Motor neuron (in vitro differentiated cells): ENCODE data around the gene RABGEF1. TPM values are rescaled to one million over a fixed set of nuclear protein-coding genes. Genes with fewer than 3 reads are reported as not detected.
"Not testable (repeated sequence)": the region's sequence is repeated elsewhere in the genome, so short reads cannot be mapped to it uniquely, and the experiment has no call there.

Experiments used
- ATAC-seq, 8 experiments: fragments of 200-7000 bp; cut with Tn5 transposase; replicated peaks in 6 of 8; 2 replicates each; pipeline ENCODE4 v1.8.0; 2021; ENCODE audit warnings: mild to moderate bottlenecking in 8 of 8, moderate library complexity in 8 of 8
- H3K27ac ChIP-seq, 2 donors: fragments of 250-450 bp; sonication (Bioruptor Pico); 2 replicates each; pipeline ENCODE4 v1.9.0; 2021; ENCODE audit warnings: antibody characterized with exemption in 2 of 2, mild to moderate bottlenecking in 2 of 2, moderate library complexity in 1 of 2
- H3K4me1 ChIP-seq, 2 donors: fragments of 250-450 bp; sonication (Bioruptor Pico); replicated peaks in 1 of 2; 2 replicates each; pipeline ENCODE4 v1.6.1; 2021; ENCODE audit warnings: antibody characterized with exemption in 2 of 2, mild to moderate bottlenecking in 2 of 2, moderate library complexity in 1 of 2
- H3K4me3 ChIP-seq, 5 donors: fragments of 250-450 bp; sonication (Bioruptor Pico); 2 replicates each; pipeline ENCODE4 v1.9.0; 2021; ENCODE audit warnings: antibody characterized with exemption in 5 of 5, mild to moderate bottlenecking in 5 of 5, moderate library complexity in 4 of 5
- WGBS, 10 experiments: fragments of 450-650 bp; shearing (Covaris generic); methylation state at CpG; one replicate each; pipeline ENCODE4 v1.0.0; 2022; 5-methylcytosine and 5-hydroxymethylcytosine counted together
- in situ Hi-C, 9 experiments: fragments of 400-800 bp; cut with MboI; loops; one replicate each; pipeline ENCODE4 v1.15.0; 2021; ENCODE audit warnings: low sequenced_read_pairs in 9 of 9, low pct_unique_long_range_greater_than_20kb in 2 of 9; ENCODE audit not compliant: unreplicated experiment in 9 of 9
- total RNA-seq, 8 experiments: library from RNA; unstranded; fragments of 300-600 nt; gene quantifications; 2 replicates each; pipeline versions ENCODE4 v1.2.3 to v1.2.4, GENCODE V29; 2022

RABGEF1 gene
- total RNA-seq, 8 experiments from 2014 or later = 12.9 to 34.6 (median 20.7) TPM

DNA sequence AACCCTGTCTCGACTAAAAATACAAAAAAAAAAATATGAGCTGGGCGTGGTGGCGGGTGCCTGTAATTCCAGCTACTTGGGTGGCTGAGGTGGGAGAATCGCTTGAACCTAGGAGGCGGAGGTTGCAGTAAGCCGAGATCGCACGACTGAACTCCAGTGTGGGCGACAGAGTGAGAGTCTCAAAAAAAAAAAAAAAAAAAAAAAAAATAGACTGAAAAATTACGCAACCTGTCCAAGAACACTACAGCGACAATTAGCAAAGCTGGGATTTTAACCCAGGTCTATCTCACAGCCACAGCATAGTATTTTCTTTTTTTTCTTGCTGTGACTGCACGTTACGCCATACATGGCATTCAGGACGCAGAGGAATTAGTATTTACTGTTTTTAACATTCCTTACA, 1.1 kb upstream of the RABGEF1 start:
- Histone ChIP-seq H3K4me3 (peak overlapping the region; percentile 56 to 95 (median 67)), H3K4me1 (peaks cover 9 to 14% of the 10 kb centered on the region in 2 donors), H3K27ac (peak overlapping the region in 1 of 2 donors; percentile 83)
- no peak for ATAC-seq
- WGBS, 10 experiments = 58 to 94% (median 85%) methylated on average over 2 to 12 of the region's 14 CpGs
- in situ Hi-C loops = no loop called here

DNA sequence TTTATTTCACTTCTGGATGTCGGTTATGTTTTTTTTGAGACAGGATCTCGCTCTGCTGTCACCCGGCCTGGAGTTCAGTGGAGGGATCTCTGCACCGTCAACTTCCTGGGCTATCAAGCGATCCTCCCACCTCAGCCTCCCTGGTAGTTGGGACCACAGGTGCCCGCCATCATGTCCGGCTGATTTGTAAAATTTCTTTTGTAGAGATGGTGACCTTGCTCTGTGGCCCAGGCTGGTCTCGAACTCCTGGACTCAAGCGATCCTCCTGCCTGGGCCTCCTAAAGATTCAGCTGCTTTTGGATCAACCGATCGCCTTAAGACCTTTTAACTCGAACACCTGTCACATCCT, 606 bp upstream of the RABGEF1 start:
- in situ Hi-C loops = no loop called here
- 7 to 24% (median 19%) methylated on average over 3 to 11 of the region's 12 CpGs; no CpG with 5 or more reads in 3 of the 10 experiments for WGBS, 10 experiments
- no peak for ATAC-seq
- Histone ChIP-seq H3K4me1 (peaks cover 9 to 14% of the 10 kb centered on the region in 2 donors), H3K27ac (peak overlapping the region; percentile 72 to 83), H3K4me3 (peak overlapping the region; percentile 56 to 95 (median 67))

DNA sequence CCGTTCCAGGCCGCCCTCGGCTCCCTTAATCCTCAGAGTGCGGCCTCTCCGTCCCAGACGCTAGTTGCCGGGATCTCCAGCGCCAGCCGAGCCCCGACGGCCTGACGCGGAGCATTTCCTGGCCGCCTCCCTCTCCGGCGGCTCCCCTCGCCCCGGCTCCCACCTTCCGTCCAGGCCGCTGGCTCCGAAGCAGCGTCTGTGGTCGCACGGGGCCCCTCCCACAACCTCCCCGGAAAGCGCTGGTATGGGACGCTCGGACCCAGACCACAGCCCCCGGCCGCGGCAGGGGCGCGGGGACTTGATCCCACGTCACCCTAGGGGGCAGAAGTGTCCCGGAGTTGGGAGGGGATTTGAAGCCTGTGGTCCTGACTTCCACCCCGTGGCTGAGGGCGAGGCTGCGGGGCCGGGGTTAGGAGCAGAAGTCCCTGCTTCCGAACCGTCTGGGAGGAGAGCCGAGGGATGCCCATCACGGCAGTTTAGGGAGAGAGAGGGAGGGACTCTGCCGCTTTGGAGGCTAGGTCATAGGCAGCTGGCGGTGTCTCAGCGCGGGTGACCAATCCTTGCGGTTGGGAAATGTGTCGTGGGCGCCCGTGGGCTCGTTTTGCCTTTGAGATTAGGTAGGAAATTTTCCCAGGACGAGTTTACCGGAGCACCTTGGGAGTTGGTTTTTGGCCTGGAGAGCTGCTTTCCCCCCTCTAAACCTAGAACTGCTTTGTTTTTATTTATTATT, 612 bp downstream of the RABGEF1 start:
- Histone ChIP-seq H3K27ac (peak overlapping the region; percentile 72 to 83), H3K4me1 (peaks cover 9 to 14% of the 10 kb centered on the region in 2 donors), H3K4me3 (peak overlapping the region; percentile 56 to 95 (median 67))
- peak; percentile 16 to 60 (median 53) for ATAC-seq
- 0 to 10% (median 5%) methylated on average over 2 to 3 of the region's 54 CpGs; no CpG with 5 or more reads in 6 of the 10 experiments for WGBS, 10 experiments
- in situ Hi-C loops = not testable (repeated sequence)

DNA sequence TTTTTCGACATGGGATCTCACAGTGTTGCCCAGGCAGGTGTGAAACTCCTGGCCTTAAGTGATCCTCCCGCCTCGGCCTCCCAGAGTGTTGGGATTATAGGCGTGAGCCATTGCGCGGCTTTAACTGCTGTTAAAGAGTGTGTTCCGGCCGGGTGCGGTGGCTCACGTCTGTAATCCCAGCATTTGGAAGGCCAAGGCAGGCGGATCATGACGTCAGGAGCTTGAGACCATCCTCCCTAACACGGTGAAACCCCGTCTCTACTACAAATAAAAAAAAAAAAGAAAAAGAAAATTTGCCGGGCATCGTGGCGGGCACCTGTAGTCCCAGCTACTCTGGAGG, 1.1 kb downstream of the RABGEF1 start:
- peak in 3 of 8 experiments; percentile 0 to 1 (median 0) for ATAC-seq
- peaks cover 9 to 14% of the 10 kb centered on the region in 2 donors for H3K4me1 ChIP-seq
- in situ Hi-C loops = no loop called here
- 0 to 76% (median 38%) methylated on average over 2 to 13 of the region's 17 CpGs; no CpG with 5 or more reads in 3 of the 10 experiments for WGBS, 10 experiments
- no peak overlapping the region for H3K27ac ChIP-seq
- peak overlapping the region; percentile 56 to 95 (median 67) for H3K4me3 ChIP-seq

DNA sequence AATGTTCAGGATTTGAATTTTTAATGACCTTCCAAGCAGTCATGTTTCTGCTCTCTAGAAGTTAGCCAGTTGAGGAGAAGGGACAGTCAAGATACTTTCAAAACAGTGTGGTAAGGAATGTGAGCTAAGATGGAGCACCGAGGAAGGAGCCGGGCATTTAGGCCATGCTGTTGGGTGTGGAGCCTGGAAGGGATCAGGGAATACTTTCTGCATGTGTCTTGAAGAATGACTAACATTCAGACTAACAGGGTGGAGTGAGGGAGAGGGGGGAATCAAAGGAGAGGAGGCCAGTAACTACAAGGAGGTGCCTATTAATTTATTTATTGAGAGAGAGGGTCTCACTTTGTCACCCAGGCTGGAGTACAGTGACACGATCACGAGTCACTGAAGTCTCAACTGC, 1.8 kb downstream of the RABGEF1 start:
- ATAC-seq = peak in 3 of 8 experiments; percentile 8 to 32 (median 19)
- H3K27ac ChIP-seq, H3K4me3 ChIP-seq, in situ Hi-C loops: not testable (repeated sequence)
- 78 to 80% methylated on average over 2 to 3 of the region's 4 CpGs; no CpG with 5 or more reads in 8 of the 10 experiments for WGBS, 10 experiments
- H3K4me1 ChIP-seq = peaks cover 9 to 14% of the 10 kb centered on the region in 2 donors

DNA sequence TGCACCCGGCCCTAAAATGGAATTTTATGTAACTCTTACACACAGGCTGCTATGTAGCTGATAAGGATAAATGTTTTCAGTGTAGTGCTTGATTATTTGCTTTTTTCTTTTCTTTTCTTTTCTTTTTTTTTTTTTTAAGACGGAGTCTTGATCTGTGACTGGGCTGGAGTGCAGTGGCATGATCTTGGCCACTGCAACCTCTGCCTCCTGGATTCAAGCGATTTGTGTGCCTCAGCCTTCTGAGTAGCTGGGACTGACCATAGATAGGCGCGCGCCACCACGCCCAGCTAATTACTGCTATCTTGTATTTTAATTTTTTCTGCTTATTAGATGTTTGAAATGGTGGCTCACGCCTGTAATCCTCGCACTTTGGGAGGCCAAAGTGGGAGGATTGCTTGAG, 3.4 kb downstream of the RABGEF1 start:
- ATAC-seq = no peak
- no peak overlapping the region for H3K27ac ChIP-seq
- in situ Hi-C loops = no loop called here
- no peak overlapping the region for H3K4me3 ChIP-seq
- peaks cover 9 to 19% of the 10 kb centered on the region in 2 donors for H3K4me1 ChIP-seq
- WGBS, 10 experiments = 87 to 100% (median 98%) methylated on average over 1 to 8 of the region's 9 CpGs; no CpG with 5 or more reads in 1 of the 10 experiments

DNA sequence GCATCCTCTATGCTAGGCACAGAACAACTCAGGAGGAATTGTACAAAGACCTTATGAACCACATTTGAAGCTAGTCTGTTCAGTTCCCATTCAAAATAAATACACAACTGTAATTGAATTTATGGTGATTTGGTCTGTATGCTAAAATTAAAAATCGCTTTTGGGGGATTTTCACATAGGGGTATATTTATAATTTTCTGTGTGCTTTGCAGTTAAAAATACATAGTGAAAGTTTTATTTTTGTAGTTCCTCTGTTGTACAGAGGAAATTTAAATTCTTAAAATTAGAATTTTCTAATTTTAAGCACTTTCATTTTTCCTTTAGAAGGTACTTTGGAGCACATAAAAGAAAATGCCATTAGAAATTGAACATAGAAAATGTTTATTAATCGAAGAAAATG, 6.9 kb downstream of the RABGEF1 start:
- in situ Hi-C loops = no loop called here
- no peak for ATAC-seq
- Histone ChIP-seq H3K4me3 (no peak overlapping the region), H3K27ac (no peak overlapping the region), H3K4me1 (peaks cover 0 to 4% of the 10 kb centered on the region in 2 donors)
- WGBS, 10 experiments = 69 to 94% (median 85%) methylated on average over 2 of the region's 2 CpGs

DNA sequence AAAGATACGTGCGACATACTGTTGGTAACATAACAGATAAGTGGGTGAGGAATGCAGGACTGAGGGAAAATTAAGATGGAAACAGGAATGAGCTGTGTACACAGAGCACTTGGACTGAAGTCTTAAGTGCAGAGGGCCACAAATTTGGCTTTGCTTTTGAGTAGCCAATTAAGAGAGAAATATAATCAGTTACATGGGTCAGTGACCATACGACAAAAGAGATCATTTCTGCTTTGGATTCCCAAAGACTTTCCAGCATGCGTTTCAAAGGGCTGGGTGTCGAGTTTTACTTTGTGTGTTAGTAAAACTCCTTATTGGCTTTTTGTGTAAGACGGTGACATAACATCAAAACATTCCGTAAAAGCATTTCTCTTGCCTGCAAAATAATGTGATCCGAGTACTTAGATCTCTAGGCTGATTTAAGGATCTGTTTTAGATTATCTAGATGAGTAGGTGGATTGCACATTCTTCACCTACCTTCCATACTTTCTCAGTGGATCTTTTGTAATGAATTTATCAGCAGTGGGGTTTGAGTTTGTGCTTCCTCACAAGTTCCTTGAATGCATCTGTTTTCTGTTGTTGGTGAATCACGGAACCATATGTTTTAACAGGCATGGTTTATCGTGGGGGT, 7.5 kb downstream of the RABGEF1 start:
- no peak overlapping the region for H3K4me3 ChIP-seq

DNA sequence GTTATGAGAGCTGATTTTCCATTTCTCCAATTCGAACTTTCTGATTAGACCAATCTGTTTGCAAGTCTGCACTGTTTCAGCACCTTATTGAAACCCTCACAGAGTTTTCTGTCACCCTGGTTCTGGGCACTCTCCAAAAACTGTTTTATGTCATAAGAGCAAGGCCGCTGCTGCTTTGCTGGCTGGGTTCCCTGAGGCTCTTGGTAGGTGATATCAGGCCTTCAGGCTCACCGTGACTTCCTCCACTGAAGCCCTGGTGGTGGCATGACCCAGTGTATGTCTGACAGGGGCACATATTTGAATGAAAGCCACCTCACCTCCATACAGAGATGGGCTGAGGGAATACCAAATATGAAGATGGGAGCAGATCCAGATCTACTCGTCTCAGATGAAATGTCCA, 8.3 kb downstream of the RABGEF1 start:
- peak in 1 of 8 experiments; percentile 10 for ATAC-seq
- WGBS, 10 experiments = 63 to 100% (median 83%) methylated on average over 1 to 3 of the region's 4 CpGs; no CpG with 5 or more reads in 3 of the 10 experiments
- Histone ChIP-seq H3K4me1 (peaks cover 0 to 4% of the 10 kb centered on the region in 2 donors), H3K27ac (no peak overlapping the region), H3K4me3 (no peak overlapping the region)
- in situ Hi-C loops = no loop called here

More for the DNA sequence above, 7.5 kb downstream of the RABGEF1 start:
- no peak for ATAC-seq
- H3K27ac ChIP-seq = no peak overlapping the region
- 29 to 71% (median 55%) methylated on average over 3 to 9 of the region's 10 CpGs; no CpG with 5 or more reads in 1 of the 10 experiments for WGBS, 10 experiments
- in situ Hi-C loops = no loop called here
- peaks cover 0 to 4% of the 10 kb centered on the region in 2 donors for H3K4me1 ChIP-seq

DNA sequence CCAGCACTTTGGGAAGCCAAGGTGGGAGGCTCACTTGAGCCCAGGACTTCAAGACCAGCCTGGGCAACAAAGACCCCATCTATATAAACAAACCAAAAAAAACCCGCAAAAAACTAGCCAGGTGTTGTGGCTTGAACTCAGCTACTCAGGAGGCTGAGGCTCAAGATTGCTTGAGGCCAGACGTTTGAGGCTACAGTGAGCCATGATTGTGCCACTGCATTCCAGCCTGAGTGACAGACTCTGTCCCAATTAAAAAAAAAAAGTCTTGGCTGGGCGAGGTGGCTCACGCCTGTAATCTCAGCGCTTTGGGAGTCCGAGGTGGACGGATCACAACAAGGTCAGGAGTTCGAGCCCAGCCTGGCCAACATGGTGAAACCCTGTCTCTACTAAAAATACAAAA, 11.4 kb downstream of the RABGEF1 start:
- ATAC-seq = no peak
- peaks cover 0 to 4% of the 10 kb centered on the region in 2 donors for H3K4me1 ChIP-seq
- no peak overlapping the region for H3K27ac ChIP-seq
- H3K4me3 ChIP-seq = no peak overlapping the region
- WGBS, 10 experiments = 93 to 100% (median 99%) methylated on average over 1 to 8 of the region's 8 CpGs; no CpG with 5 or more reads in 2 of the 10 experiments
- in situ Hi-C loops = no loop called here

DNA sequence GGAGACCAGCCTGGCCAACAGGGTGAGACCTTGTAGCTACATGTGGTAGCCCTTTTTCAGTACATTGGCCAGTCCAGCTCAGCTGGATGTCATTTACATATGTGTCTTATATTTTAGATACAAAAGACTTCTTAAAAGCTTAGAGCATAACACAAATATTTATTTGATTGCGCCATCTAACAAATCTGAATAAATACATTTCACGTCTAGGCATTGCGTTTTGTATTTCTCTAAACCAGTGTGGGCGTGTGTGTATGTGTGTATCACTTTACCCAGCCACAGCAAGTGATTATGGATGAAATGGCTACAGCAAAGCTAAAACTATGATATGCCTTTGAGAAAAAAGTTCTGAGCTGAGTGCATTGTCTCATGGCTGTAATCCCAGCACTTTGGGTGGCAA, 14.0 kb downstream of the RABGEF1 start:
- 49 to 100% (median 100%) methylated on average over 1 to 4 of the region's 4 CpGs; no CpG with 5 or more reads in 3 of the 10 experiments for WGBS, 10 experiments
- in situ Hi-C loops = no loop called here
- ATAC-seq = peak in 1 of 8 experiments; percentile 47
- H3K27ac ChIP-seq = no peak overlapping the region
- no peaks in the 10 kb centered on the region for H3K4me1 ChIP-seq
- no peak overlapping the region for H3K4me3 ChIP-seq

DNA sequence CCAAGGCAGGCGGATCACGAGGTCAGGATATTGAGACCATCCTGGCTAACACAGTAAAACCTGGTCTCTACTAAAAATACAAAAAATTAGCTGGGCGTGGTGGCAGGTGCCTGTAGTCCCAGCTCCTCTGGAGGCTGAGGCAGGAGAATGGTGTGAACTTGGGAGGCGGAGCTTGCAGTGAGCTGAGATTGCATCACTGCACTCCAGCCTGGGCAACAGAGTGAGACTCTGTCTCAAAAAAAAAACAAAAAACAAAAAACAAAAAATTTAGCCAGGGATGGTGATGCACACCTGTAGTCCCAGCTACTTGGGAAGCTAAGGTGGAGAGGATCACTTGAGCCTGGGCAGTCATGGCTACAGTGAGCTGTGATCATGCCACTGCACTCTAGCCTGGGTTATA, 14.5 kb downstream of the RABGEF1 start:
- ATAC-seq, H3K27ac ChIP-seq, H3K4me1 ChIP-seq, in situ Hi-C loops, H3K4me3 ChIP-seq: not testable (repeated sequence)
- WGBS, 10 experiments = 83 to 100% (median 95%) methylated on average over 1 to 3 of the region's 4 CpGs; no CpG with 5 or more reads in 3 of the 10 experiments

DNA sequence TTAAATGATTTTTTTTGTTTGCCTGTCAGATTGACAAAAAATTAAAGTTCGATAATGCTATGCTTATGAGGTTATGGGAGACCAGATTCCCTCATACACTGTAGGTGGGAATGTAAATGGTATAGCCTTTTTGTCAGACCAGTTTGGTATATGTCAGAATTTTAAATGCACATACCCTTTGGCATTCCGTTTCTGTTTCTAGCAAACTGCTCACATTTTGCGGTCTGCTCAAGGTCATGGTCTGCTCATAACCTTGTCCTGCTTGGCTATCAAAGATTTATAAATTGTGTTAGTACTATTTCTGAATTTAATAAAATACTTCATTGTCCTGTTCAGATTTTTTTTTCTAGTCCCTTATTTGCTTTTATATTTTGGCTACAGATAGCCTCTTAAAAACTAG, 15.7 kb downstream of the RABGEF1 start:
- H3K4me1 ChIP-seq, in situ Hi-C loops, H3K27ac ChIP-seq, H3K4me3 ChIP-seq: not testable (repeated sequence)
- peak in 1 of 8 experiments; percentile 58 for ATAC-seq
- WGBS, 10 experiments = 0 to 100% (median 61%) methylated on average over 1 of the region's 3 CpGs; no CpG with 5 or more reads in 4 of the 10 experiments
